Esophagus squamous epithelium (tissue), 4 donors: ENCODE measurements around the gene RNF144A.

ENCODE experiments used
- POLR2A ChIP-seq, 4 donors: fragments of 450-650 bp; IDR thresholded peaks; one replicate each; pipeline ENCODE4 v1.6.1; 2017; ENCODE audit warnings: antibody characterized with exemption in 4 of 4, mild to moderate bottlenecking in 4 of 4, moderate library complexity in 3 of 4
- TF ChIP-seq, protein P1 (sequence below), 6 experiments: fragments of 450-650 bp in 4 of 6; fragments of 200-600 bp in 2 of 6; sonication (generic) in 2 of 6; IDR thresholded peaks; one replicate each; pipeline ENCODE4 v1.5.1; 2016 to 2019; ENCODE audit warnings: antibody characterized with exemption in 6 of 6, mild to moderate bottlenecking in 4 of 6, moderate library complexity in 4 of 6

DNA sequence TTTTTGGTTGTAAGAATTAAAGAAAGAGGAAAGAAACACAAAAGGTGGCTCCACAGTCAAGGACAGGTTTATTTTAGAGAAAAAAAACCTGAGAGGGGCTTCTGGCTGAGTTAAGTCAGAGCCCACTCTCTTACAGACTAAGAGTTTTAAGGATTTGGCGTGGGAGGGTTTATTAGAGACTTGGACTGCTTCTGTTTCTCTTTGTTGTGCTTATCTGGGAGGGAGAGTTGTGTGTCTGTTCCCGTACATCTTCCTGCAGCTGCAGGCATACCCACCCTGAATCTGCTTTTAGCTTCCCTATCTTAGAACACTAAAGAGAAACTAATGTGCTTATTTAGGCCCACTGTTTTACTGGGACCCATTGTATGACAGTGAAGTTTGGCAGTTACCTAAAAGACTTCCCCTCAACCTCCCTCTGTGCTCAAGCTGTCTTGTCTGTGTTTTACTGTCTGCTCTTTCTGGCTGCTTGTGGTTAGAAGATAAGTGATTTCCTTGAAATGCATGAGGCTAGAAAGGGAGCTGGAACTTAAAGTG is 36.9 kb upstream of the RNF144A start:
- TF ChIP-seq, protein P1, sequence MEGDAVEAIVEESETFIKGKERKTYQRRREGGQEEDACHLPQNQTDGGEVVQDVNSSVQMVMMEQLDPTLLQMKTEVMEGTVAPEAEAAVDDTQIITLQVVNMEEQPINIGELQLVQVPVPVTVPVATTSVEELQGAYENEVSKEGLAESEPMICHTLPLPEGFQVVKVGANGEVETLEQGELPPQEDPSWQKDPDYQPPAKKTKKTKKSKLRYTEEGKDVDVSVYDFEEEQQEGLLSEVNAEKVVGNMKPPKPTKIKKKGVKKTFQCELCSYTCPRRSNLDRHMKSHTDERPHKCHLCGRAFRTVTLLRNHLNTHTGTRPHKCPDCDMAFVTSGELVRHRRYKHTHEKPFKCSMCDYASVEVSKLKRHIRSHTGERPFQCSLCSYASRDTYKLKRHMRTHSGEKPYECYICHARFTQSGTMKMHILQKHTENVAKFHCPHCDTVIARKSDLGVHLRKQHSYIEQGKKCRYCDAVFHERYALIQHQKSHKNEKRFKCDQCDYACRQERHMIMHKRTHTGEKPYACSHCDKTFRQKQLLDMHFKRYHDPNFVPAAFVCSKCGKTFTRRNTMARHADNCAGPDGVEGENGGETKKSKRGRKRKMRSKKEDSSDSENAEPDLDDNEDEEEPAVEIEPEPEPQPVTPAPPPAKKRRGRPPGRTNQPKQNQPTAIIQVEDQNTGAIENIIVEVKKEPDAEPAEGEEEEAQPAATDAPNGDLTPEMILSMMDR (IDR thresholded peaks at IDR 0.05) = no peak
- TF ChIP-seq POLR2A (IDR thresholded peaks at IDR 0.05) = no peak
